Measurements from ENCODE around the gene TGM1.
"Not testable (repeated sequence)": the region's sequence is repeated elsewhere in the genome, so short reads cannot be mapped to it uniquely, and the experiment has no call there.

TGM1 gene

DNA sequence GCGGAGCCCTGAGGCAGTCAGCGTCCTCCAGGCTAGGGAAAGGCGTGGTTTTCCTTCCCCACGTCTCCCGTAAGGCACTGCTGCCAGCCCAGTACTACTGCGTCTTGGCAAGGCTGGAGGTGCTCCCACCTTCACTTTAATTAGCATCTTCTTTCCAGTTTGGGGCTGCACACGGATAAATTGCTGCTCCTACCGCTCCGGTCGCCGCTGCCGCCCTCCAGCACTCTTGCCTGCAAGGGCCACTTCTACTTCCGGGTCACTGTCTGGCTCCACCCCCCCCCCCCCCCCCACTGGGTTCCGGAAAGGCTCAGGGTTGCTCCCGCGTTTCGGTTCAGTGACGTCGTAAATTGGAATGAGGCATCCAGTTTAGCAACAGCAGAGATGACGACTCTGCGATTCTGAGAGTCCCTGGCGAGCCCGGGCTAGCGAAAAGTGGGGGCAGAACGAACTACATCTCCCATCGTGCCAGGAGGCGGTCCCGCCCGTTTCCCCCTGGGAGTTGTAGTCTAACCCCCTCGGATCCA is 30.8 kb downstream of the TGM1 start, which contains the start of gene NEDD8:
Gene NEDD8 (minus strand): TSS at position 247 of the 524 bp plus-strand sequence. CDS start 100 bp downstream, at position 147.
- DNase-seq = peak; percentile 76

DNA sequence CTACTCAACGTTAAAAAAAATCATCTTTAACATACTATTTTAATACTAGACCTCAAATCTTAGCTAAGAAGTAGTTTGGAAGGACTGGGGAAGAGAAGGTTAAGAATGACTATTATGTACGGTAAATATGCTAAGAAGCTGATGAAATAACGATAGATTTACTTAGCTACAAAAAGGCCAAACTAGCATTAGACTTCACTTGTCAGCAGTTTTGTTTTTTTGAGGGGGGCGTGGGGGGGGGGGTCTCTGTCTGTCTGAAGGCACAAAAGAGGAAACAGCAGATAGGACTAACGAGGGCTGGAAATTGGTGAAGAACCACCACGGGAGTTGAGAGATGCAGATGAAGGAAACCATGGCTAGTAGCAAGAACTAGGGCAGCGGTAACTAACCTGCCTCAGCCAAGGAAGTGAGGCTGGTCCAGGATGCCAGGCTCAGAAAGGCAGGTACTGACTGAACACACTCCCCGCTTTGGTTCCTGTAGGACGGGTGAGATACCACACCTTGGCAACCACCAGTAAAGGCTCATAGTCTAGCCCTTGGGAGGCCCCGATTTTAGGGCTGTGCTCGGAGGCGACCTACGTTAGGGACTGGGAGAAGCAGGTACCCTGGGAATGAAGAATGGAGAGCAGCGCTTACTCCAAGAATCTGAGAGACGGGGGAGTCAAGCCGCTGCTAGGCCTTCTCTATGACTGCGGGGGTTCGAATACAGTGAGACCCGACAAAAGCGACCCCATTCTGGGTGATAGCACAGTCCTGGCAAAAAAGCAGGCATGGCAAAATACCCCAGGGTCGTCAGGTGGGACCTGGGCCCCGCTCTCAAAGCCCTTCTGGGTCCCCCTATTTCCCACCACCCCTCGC is 31.5 kb downstream of the TGM1 start:
- no peak for DNase-seq

DNA sequence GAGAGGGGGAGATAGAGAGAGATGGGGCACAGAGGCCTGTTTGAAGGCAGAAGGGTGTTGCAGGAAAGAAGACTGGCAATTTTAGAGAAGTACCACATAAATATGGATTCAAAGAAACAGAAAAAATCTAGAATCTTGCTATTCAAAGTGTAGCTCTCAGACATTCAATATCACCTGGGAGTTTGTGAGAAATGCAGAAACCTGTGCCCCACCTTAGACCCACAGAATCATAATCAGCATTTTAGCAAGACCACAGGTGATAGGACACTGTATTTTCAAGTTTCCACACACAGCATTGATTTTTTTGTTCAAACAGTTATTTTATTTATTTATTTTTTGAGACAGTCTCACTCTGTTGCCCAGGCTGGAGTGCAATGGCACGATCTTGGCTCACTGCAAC is 34.1 kb downstream of the TGM1 start:
- DNase-seq = no peak

DNA sequence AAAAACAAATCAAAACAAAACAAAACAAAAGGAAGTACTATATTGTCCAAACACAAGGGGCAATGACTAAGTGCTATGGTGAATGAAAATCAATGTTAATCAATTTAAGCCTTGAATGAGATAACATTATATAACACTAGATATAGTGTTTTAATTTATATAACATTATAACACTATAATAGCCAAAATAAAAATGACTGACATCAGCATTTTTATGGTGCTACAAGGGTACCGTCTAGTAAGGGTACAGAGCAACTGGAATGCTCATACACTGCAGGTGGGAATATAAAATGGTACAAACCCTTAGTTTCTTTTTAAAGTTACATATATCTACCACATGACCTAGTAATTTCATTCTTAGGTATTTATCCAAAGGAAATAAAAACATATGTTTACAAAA is 36.5 kb downstream of the TGM1 start:
- DNase-seq = no peak

DNA sequence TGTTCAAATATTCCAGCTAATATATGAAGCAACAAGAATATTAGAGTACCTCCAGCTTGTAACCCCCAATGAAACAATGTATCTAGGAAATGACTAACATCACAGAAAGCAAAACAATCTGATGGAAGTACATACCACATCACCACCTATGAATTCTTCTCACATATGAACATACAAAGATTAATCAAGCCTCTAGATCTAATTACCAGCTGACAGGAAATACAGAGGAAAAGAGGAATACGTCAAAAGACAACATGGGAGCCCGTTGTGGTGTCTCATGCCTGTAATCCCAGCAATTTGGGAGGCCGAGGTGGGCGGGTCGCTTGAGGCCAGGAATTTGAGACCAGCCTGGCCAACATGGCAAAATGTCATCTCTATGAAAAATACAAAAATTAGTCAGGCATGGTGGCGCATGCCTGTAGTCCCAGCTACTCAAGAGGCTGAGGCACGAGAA is 38.3 kb downstream of the TGM1 start:
- DNase-seq = no peak

DNA sequence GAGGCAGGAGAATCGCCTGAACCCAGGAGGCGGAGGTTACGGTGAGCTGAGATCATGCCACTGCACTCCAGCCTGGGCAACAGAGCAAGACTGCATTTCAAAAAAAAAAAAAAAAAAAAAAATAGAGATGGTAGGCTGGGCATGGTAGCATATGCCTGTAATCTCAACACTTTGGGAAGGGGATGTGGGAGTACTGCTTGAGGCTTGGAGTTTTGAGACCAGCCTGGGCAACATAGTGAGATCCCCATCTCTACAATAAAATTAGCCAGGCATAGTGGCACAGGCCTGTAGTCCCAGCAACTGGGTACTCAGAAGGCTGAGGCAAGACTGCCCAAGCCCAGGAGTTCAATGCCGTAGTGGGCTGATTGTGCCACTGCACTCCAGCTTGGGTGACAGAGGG is 40.0 kb downstream of the TGM1 start:
- DNase-seq = not testable (repeated sequence)

DNA sequence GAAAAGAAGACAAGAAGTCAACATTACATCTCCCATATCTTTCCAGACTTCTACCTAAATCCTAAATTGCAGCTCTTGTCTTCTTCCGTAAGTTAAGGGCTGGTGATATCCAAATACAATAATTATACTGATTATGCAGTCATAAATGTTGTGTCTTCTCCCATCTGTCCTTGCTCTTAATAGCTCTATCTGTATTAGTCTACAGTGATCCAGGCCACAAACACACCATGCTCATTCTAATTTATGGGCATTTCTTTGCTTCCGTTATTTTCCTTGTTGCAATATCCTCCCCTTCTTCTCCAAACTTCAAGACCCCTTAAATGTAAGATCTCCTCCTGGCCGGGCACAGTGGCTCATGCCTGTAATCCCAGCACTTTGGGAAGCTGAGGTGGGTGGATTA is 43.5 kb downstream of the TGM1 start:
- no peak for DNase-seq

DNA sequence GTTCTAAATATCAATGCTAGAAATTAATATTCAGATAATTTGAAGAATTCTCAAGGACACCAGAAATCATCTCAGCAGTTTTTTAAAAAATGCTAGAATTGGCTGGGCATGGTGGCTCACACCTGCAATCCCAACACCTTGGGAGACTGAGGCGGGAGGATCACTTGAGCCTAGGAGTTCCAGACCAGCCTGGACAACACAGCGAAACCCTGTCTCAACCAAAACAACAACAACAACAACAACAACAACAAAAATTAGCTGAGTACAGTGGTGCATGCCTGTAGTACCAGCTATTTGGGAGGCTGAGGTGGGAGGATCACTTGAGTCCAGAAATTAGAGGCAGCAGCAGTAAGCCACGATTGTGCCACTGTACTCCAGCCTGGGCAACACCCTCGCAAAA is 43.9 kb downstream of the TGM1 start:
- no peak for DNase-seq

DNA sequence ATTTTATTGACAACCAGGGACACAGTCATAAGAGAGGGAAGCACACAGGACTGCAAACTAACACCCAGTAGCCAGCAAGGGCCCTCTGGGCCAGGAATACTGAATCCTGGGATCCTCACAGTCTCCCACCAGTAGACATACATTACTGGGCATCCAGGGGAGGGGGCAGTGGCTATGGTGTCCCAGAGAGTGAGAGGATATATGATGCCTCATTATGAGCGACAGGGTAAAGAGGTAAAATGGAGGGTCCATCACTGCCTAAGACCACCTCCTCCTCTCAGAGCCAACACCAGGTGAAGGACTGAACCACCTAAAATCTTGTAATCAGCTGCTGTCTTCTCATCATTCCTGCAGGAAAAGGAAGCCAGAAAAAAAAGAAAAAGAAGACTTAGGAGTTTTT is 46.1 kb downstream of the TGM1 start:
- not testable (repeated sequence) for DNase-seq

DNA sequence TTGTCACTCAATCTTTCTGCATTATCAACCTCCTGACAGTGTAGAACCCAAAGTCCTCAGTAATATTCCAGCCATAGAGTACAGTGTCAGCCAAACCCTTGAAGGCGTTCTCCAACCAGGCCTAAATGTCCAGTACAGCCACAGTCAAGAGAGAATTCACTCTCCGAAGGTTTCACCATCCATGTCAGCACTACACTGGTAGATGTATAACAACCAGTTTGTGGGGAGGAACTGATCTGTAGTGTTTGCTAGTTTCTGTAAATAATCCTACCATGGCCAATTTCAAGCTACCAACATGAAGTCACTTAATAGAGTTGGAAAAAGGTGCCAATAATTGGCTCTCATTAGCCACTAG is 46.7 kb downstream of the TGM1 start:
- DNase-seq = no peak

DNA sequence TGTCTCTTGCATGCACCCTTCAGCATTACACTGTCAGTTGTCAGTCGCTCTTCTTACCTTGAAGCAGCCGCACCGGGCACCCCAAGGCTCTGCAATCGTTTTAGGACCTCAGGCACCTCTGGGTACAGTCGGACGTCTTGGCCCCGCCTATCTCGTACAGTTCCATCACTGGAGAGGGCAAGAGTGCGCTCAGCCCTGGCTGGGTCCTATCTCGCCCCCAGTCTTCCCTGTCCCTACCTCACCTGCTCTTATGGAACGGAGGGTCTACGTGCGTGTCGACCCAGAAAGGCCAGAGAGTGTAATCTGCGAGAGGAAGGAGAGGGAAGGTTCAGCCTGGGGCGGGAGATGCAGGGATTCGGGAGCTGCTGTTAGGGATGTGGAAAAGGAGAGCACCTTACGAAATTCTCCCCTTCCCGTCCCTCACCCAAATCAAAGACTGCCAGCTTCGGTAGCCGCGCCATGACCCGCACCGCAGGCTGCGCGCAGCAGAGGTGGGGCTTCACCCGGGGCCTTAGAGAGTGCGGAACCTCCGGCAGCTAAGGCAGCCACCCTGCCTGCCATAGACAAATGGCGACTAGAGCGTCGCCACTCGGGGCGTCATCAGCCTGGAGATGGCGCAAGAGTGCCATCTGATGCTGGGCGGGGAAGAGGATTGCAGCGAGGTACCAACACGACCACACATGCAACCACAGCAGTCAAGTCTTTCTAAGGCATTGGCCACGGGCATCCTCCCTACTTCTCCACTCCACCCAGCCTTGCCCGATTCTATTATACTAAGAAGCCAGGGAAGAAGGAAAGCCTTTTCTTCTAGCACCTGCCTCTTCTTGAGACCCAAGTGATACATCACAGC is 47.3 kb downstream of the TGM1 start, which contains the start of gene MDP1:
Gene MDP1 (minus strand): TSS at position 572 of the 850 bp plus-strand sequence. CDS start 111 bp downstream, at position 461.
- peak; percentile 36 for DNase-seq

DNA sequence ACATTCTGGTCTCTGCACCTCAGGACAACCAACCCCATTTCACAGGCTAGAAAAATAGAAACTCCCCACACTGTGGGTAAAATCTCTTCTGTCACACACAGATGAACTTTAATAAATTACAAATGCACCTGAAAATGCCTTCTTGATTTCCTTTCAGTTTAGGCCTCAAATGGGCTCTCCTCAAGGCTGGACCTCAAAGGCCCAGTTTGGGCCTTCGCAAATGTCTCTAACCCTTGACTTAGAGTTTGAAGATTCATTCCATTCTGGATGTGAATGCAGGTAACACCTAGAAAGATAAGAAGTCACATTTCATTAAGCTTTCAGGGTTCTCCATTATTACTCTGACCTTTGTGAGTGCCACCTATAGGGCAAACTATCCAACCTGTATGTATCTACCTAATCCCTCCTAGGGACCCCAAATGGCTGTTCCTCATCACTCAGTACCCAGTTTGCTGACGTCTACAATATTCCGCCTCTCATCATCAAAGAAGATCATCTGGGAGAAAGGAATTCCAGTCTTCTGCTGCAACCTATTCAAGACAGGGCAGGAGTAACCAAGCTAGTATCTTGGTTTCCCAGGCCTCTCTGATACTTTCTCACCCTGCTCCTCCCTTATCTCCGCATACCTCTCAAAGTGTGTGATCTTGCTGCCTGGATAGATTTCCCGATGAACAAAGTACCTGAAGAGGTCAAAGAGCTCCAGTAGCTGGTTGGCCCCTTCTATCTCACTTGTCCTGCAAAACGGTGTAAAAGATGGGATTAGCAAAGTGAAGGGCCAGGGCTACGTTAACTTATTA is 48.9 kb downstream of the TGM1 start:
- no peak for DNase-seq

DNA sequence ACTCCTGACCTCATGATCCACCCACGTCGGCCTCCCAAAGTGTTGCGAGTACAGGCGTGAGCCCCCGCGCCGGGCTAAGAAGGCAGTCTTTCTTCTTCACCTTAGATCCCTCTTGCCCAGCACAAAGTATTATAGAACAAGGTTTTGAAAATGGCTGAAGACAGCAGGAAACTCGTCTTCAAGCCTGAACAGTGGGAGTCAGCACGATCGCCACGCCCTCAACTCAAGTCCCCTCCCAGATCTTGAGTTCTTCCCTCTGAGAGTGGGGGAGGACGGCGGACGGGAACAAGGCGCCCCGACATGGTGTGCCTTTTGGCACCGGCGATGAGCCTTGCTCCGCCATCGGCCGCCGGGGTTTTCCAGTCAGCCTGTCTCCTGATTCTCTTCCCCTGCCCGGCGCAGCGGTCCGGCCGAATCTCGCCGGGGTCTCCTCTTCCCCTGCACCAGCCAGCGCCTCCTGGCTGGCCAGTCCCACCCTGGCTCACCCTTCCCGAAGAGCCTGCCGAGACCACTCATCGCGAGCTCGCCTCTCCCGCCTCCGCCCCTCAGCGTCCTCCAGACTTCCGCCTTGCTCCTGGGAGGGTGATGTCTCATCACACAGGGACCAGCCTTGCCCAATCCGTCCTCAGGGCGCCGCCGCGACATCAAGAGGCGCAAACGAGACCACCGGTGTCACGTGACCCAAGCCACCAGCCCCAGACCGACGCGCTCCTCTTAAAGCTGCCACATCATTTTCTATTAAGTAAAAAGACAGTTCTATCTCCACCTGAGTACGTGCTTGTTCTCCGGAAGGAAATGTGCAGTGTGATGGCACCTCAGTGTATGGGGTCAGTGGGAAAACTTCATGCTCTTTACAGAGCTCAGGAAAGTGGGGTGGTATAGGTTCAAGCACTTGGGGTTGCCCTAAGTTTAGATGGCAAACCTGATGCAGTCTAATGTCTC is 49.8 kb downstream of the TGM1 start, which contains the start of gene CHMP4A:
Gene CHMP4A (minus strand): TSS at position 565 of the 942 bp plus-strand sequence. CDS start 49 bp downstream, at position 516.
- peak; percentile 78 for DNase-seq

DNA sequence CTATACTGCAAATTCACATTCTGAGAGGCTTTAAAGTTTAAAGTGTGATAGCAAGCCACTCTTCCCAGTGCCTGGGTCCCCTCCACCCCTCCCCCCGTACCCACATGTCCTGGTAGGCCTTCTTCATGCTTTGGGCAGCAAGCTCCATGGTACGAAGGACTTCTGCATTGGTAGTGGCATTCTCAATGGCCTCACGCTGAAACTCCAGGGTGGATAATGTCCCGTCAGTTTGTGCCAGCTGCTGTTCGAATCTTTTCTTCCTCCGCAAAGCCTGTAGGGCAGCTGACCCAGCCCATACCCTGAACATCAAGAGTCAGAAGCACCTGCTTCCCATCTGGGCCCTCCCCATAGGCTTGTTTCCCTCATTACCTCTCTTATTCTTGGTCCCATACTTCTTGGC is 51.7 kb downstream of the TGM1 start:
- no peak for DNase-seq

DNA sequence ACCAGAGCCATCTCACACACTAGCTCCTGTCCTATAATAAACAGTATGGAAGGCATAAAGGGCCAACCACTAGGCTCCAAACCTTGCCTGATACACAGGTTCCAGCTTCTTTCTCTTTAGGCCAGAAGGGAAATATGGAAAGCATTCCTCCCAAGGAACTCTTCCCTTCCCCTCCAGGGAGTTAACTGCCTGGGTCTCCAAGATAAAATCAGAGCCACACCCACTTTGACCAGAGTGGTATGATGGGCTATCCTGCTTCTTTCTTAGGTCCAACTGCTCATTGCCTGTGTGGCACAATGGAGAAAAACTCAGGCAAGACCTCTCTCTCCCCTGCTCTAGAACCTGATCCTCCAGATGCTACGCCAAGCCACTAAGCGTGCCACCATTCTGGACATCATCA is 55.4 kb downstream of the TGM1 start:
- no peak for DNase-seq

DNA sequence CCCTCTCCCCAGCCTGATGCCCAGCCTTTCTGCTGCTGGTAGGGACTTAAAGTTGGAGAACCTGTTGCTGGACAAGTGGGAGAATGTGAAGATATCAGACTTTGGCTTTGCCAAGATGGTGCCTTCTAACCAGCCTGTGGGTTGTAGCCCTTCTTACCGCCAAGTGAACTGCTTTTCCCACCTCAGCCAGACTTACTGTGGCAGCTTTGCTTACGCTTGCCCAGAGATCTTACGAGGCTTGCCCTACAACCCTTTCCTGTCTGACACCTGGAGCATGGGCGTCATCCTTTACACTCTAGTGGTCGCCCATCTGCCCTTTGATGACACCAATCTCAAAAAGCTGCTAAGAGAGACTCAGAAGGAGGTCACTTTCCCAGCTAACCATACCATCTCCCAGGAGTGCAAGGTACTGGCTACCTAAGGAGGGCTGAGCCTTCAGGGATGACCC is 55.8 kb downstream of the TGM1 start:
- no peak for DNase-seq

DNA sequence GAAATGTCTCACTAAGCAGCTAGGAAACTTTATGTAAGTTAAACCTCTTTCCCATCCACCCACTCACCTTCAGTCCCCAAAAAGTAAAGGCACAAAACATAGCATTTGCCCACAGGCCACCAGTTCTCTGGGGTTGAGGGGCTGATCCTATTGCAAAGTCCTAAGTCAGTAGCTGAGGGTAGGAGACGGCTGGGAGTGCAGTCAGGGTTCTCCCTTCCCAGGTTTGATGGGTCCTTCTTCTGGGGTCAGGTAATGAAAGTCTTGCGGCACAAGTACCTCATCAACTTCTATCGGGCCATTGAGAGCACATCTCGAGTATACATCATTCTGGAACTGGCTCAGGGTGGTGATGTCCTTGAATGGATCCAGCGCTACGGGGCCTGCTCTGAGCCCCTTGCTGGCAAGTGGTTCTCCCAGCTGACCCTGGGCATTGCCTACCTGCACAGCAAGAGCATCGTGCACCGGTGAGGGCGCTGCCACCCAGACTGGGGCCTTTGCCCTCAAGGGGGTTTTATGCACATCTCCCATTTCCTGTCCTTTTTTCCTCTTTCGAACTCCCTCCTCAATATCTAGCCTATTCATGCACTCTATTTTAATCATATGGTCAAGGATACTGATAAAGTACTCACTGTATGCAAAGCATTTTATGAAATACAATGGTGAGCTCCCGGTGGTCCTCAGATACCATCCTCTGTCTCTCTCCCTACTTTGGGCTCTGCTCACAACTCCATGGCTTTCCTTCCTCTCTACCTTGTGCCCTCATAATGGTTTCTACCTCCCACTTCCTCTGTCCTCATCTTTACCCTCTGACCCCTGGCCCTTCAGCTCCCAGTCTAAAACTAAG is 56.5 kb downstream of the TGM1 start:
- no peak for DNase-seq

DNA sequence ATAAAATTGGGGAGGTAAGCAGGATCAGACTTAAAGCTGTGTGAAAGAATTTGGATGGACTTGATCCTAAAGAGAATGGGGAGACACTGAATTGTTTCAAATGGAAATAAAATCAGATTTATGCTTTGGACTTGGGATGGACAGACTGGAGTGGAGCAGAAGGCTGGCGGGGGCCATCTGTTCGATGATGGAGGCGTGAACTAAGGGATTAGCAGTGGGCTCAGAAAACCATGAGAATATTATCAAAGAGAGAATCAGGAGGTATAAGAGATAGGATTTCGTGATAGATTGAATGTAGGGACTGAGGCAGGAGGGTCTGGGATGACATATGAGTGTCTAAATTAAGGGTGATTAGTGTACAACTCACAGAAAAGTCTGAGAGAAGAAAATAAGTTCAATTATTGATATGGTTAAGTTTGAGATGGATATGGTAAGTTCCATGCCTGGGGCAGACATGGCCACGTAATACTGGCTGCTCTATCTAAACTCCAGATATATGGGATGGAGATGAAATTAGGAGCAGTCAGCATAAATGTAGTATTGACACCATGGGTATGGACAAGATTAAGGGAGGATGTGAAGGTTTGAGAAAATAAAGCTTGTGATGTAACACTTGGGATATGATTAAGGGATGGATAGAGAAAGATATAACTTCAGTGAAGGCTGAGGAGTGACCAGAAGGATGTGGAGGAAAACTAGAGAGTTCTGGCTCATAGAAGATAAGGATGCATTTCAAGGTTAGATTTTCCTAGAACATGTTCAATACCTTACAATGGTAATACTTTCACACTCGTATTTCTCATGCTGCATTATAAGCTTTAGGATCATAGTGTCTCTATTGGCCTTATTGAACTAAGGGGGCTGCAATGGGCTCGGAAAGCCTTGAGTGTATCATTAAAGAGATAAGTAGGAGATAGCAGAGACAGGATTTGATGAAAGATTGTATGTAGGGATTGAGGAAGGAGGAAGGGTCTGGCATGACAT is 58.5 kb downstream of the TGM1 start:
- no peak for DNase-seq

Measured in NCI-H2029 treated with DMSO at 0.1 percent for 48 hours (cell line).